HG02981 (cell line): ENCODE results near the gene POLR1E.
"Not testable (repeated sequence)": the region's sequence is repeated elsewhere in the genome, so short reads cannot be mapped to it uniquely, and the experiment has no call there.

Experiments used
- ATAC-seq: cut with Tn5 transposase; IDR thresholded peaks from one replicate; pipeline ENCODE4 v1.9.1; 2021; ENCODE audit warnings: mild to moderate bottlenecking, moderate library complexity; ENCODE audit not compliant: unreplicated experiment

Gene POLR1E

GRCh38 chr9:37464426-37465248 is 21.1 kb upstream of the POLR1E start:
- peak; percentile 11 for ATAC-seq

- peak; percentile 73 for ATAC-seq
These were observed 20.3 kb upstream of the POLR1E start, which contains the start of gene ZBTB5 for GRCh38 chr9:37465249-37466036. Gene ZBTB5 (minus strand): TSS chr9:37465450. CDS start chr9:37442551, 22,899 bp downstream.

- peak; percentile 4 for ATAC-seq
These were observed 19.6 kb upstream of the POLR1E start for GRCh38 chr9:37466037-37466709.

GRCh38 chr9:37467530-37467929 is 18.2 kb upstream of the POLR1E start:
- ATAC-seq = not testable (repeated sequence)

- no peak for ATAC-seq
These were observed 17.1 kb upstream of the POLR1E start for GRCh38 chr9:37468620-37469019.

- no peak for ATAC-seq
These were observed 13.6 kb upstream of the POLR1E start for GRCh38 chr9:37471942-37472684.

- not testable (repeated sequence) for ATAC-seq
These were observed 11.8 kb upstream of the POLR1E start for GRCh38 chr9:37473982-37474381.

GRCh38 chr9:37474438-37474837 is 11.3 kb upstream of the POLR1E start:
- no peak for ATAC-seq

- no peak for ATAC-seq
These were observed 8.8 kb upstream of the POLR1E start for GRCh38 chr9:37476930-37477329.

GRCh38 chr9:37477443-37477842 is 8.3 kb upstream of the POLR1E start:
- ATAC-seq = not testable (repeated sequence)

GRCh38 chr9:37477987-37478619 is 7.6 kb upstream of the POLR1E start:
- not testable (repeated sequence) for ATAC-seq

- ATAC-seq = no peak
These were observed 5.0 kb upstream of the POLR1E start for GRCh38 chr9:37480759-37481158.

- no peak for ATAC-seq
These were observed 488 bp downstream of the POLR1E start for GRCh38 chr9:37486256-37486615.

GRCh38 chr9:37486616-37487548 is 1.1 kb downstream of the POLR1E start:
- ATAC-seq = no peak

GRCh38 chr9:37491939-37492338 is 6.2 kb downstream of the POLR1E start:
- ATAC-seq = no peak

- ATAC-seq = no peak
These were observed 9.8 kb downstream of the POLR1E start for GRCh38 chr9:37495571-37495970.

GRCh38 chr9:37496020-37496419 is 10.3 kb downstream of the POLR1E start:
- ATAC-seq = no peak

- no peak for ATAC-seq
These were observed 11.6 kb downstream of the POLR1E start for GRCh38 chr9:37497320-37497719.

- no peak for ATAC-seq
These were observed 12.7 kb downstream of the POLR1E start for GRCh38 chr9:37498457-37498856.
